Activated CD8-positive, alpha-beta T cell treated with anti-CD3 and anti-CD28 coated beads for 36 hours (primary cell): ENCODE measurements around the gene DNMT3A. TPM values are rescaled to one million over a fixed set of nuclear protein-coding genes. Genes with fewer than 3 reads are reported as not detected.

ENCODE experiments used
- ATAC-seq: fragments of 200-7000 bp; cut with Tn5 transposase; one replicate; pipeline ENCODE4 v1.10.0; 2021; ENCODE audit warnings: mild to moderate bottlenecking, moderate library complexity
- CTCF ChIA-PET: fragments of 350-600 bp; sonication (Branson Sonifier 250); formaldehyde crosslinking; loops from one replicate; lab custom pipeline; 2021; ENCODE audit warnings: antibody characterized with exemption; lab: Charles Lee
- POLR2A ChIA-PET: fragments of 350-600 bp; sonication (Branson Sonifier 250); formaldehyde crosslinking; loops from one replicate; lab custom pipeline; 2021; ENCODE audit warnings: antibody characterized with exemption; lab: Charles Lee
- DNase-seq: peaks from one replicate; pipeline ENCODE4 v3.0.0-alpha.2; 2020
- H3K27ac Mint-ChIP-seq: one replicate; pipeline ENCODE4 v1.8.0; 2021; ENCODE audit warnings: mild to moderate bottlenecking, mixed read lengths
- H3K27me3 Mint-ChIP-seq: one replicate; pipeline ENCODE4 v1.8.0; 2021; ENCODE audit warnings: mixed read lengths
- H3K36me3 Mint-ChIP-seq: one replicate; pipeline ENCODE4 v1.8.0; 2021; ENCODE audit warnings: low read depth, mixed read lengths
- H3K4me1 Mint-ChIP-seq: one replicate; pipeline ENCODE4 v1.8.0; 2021; ENCODE audit warnings: low read depth, mixed read lengths
- H3K4me3 Mint-ChIP-seq: one replicate; pipeline ENCODE4 v1.8.0; 2021; ENCODE audit warnings: mild to moderate bottlenecking, moderate library complexity, mixed read lengths
- H3K9me3 Mint-ChIP-seq: one replicate; pipeline ENCODE4 v1.8.0; 2021; ENCODE audit warnings: mixed read lengths
- CTCF ChIP-seq: fragments of 200-600 bp; IDR thresholded peaks from one replicate; pipeline ENCODE4 v1.8.0; 2022; ENCODE audit warnings: antibody characterized with exemption, mild to moderate bottlenecking
- intact Hi-C: fragments of 100-400 bp; cut with micrococcal nuclease; formaldehyde crosslinking; loops from one replicate; pipeline ENCODE4 v1.10.0; 2022
- total RNA-seq, 2 experiments: library from RNA; stranded (reverse); gene quantifications; one replicate each; pipeline ENCODE4 v1.2.3, GENCODE V29; 2021

The DNMT3A gene
- total RNA-seq, 2 experiments from 2014 or later: 84.8 to 97.8 TPM

GRCh38 chr2:25304321-25304720 is 37.4 kb downstream of the DNMT3A start:
- Mint-ChIP-seq H3K36me3 (peaks cover 67% of the 10 kb centered on the region), H3K4me3 (no peak overlapping the region), H3K4me1 (peaks cover 88% of the 10 kb centered on the region), H3K27me3 (no peaks in the 10 kb centered on the region), H3K27ac (peak overlapping the region; percentile 23), H3K9me3 (no peaks in the 10 kb centered on the region)
- ATAC-seq: no peak
- DNase-seq: no peak
- CTCF ChIA-PET: interaction anchor here (0.9 to 2.3 kb wide), 3 partner anchors 18 to 58 kb away, joined by 3 to 10 read pairs (median 5); no protein-coding TSS in a partner anchor
- intact Hi-C loops: no loop called here
- TF ChIP-seq CTCF: no peak
- POLR2A ChIA-PET: interaction anchor here (1.1 to 5.0 kb wide), 4 partner anchors 9 to 73 kb away, joined by 3 to 54 read pairs (median 13); no protein-coding TSS in a partner anchor

DNA sequence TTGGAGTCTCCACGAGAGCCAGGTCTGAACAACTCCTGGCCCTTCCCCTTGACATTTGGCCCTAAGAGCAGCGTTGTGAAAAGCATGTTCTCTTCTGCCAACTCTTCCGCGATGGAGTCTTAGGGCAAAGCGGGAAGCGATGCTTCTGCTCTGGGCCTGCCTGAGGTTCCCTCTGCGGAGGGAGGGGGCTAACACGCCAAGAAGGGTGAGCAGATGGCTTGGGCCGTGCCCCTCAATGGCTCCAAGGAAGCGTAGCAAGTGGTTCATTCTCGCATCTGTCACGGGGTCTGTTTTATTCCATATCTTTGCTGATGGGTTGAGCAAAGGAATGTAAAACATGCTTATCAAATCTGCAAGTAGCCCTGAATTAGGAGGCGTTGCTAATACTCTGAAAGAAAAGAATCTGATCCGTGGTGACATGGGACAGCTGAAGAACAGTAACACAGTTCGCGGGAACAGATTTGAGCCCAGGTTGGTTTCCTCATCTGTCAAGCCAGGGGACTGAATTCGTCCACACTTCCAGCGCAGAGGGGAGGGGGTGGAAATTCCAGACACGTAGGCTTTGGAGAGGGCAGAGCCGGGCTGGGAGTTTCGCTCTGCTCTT is 38.0 kb downstream of the DNMT3A start:
- Mint-ChIP-seq H3K36me3 (peaks cover 63% of the 10 kb centered on the region), H3K27ac (no peak overlapping the region), H3K27me3 (no peaks in the 10 kb centered on the region), H3K4me3 (no peak overlapping the region), H3K4me1 (peaks cover 87% of the 10 kb centered on the region), H3K9me3 (no peaks in the 10 kb centered on the region)
- ChIA-PET CTCF (interaction anchor here (0.9 to 3.3 kb wide), 5 partner anchors 19 to 74 kb away, joined by 3 to 19 read pairs (median 8); no protein-coding TSS in a partner anchor), POLR2A (interaction anchor here (1.1 to 5.0 kb wide), 5 partner anchors 10 to 73 kb away, joined by 3 to 54 read pairs (median 4); no protein-coding TSS in a partner anchor)
- intact Hi-C loops: no loop called here
- DNase-seq (no peak), ATAC-seq (no peak)
- TF ChIP-seq CTCF: no peak

- no peak for DNase-seq
- no peak for TF ChIP-seq CTCF
- ChIA-PET POLR2A (interaction anchor here (1.0 to 5.0 kb wide), 10 partner anchors 7 to 255 kb away, joined by 3 to 54 read pairs (median 4); partner anchors contain the start of gene DNMT3A), CTCF (interaction anchor here (0.7 to 3.3 kb wide), 9 partner anchors 10 to 250 kb away, joined by 3 to 19 read pairs (median 4); partner anchors contain the start of gene DNMT3A)
- H3K27me3 Mint-ChIP-seq: no peaks in the 10 kb centered on the region
- no peak overlapping the region for H3K27ac Mint-ChIP-seq
- intact Hi-C loops: no loop called here
- no peaks in the 10 kb centered on the region for H3K9me3 Mint-ChIP-seq
- no peak overlapping the region for H3K4me3 Mint-ChIP-seq
- H3K36me3 Mint-ChIP-seq: peaks cover 59% of the 10 kb centered on the region
- H3K4me1 Mint-ChIP-seq: peaks cover 84% of the 10 kb centered on the region
- ATAC-seq: no peak
These were observed 38.9 kb downstream of the DNMT3A start for GRCh38 chr2:25302758-25303375.

GRCh38 chr2:25301453-25302352 is 40.0 kb downstream of the DNMT3A start:
- TF ChIP-seq CTCF: no peak
- CTCF ChIA-PET: interaction anchor here (0.7 to 3.3 kb wide), 11 partner anchors 8 to 252 kb away, joined by 3 to 19 read pairs (median 4); partner anchors contain the start of gene DNMT3A
- no peaks in the 10 kb centered on the region for H3K27me3 Mint-ChIP-seq
- POLR2A ChIA-PET: interaction anchor here (0.8 to 5.0 kb wide), 16 partner anchors 9 to 256 kb away, joined by 3 to 54 read pairs (median 4); partner anchors contain the start of gene DNMT3A
- no peaks in the 10 kb centered on the region for H3K9me3 Mint-ChIP-seq
- H3K27ac Mint-ChIP-seq: peak overlapping the region; percentile 63
- H3K4me1 Mint-ChIP-seq: peaks cover 81% of the 10 kb centered on the region
- H3K4me3 Mint-ChIP-seq: peak overlapping the region; percentile 17
- intact Hi-C loops: no loop called here
- peak; percentile 97 for ATAC-seq
- DNase-seq: peak; percentile 94
- H3K36me3 Mint-ChIP-seq: peaks cover 51% of the 10 kb centered on the region
